OCI-LY1 (cell line): ENCODE measurements around the gene ARHGEF33.

Experiments
- H2AFZ ChIP-seq: fragments of 200-600 bp; sonication (generic), shearing (Covaris generic); 2 replicates; pipeline ENCODE4 v1.6.0; 2014; ENCODE audit warnings: antibody characterized with exemption, mild to moderate bottlenecking, low read length
- H3F3A ChIP-seq: fragments of 200-600 bp; sonication (generic), shearing (Covaris generic); 2 replicates; pipeline ENCODE4 v1.6.0; 2014; ENCODE audit warnings: mild to moderate bottlenecking, antibody characterized with exemption, low read length, moderate library complexity; ENCODE audit not compliant: insufficient read depth
- H3K27ac ChIP-seq: fragments of 200-600 bp; sonication (generic); 2 replicates; pipeline ENCODE4 v1.5.1; 2014; ENCODE audit warnings: low read length, mixed run types, mild to moderate bottlenecking, low read depth; ENCODE audit not compliant: poor library complexity, severe bottlenecking
- H3K27me3 ChIP-seq: fragments of 200-600 bp; sonication (generic); 2 replicates; pipeline ENCODE4 v1.6.0; 2014; ENCODE audit warnings: antibody characterized with exemption, mild to moderate bottlenecking, low read length, moderate library complexity; ENCODE audit not compliant: insufficient read depth
- H3K36me3 ChIP-seq: fragments of 200-600 bp; sonication (generic); 2 replicates; pipeline ENCODE4 v1.6.1; 2014; ENCODE audit warnings: mild to moderate bottlenecking, antibody characterized with exemption, low read length, moderate library complexity, mixed read lengths; ENCODE audit not compliant: insufficient read depth
- H3K4me1 ChIP-seq: fragments of 200-600 bp; sonication (generic); 2 replicates; pipeline ENCODE4 v1.5.1; 2014; ENCODE audit warnings: mild to moderate bottlenecking, low read length, moderate library complexity; ENCODE audit not compliant: insufficient read depth, severe bottlenecking
- H3K4me2 ChIP-seq: fragments of 200-600 bp; sonication (generic), shearing (Covaris generic); 2 replicates; pipeline ENCODE4 v1.6.1; 2014; ENCODE audit warnings: low read length
- H3K4me3 ChIP-seq: fragments of 200-600 bp; sonication (generic); 2 replicates; pipeline ENCODE4 v1.5.1; 2014; ENCODE audit warnings: low read length, low read depth, mild to moderate bottlenecking, mixed read lengths; ENCODE audit not compliant: poor library complexity, severe bottlenecking
- H3K79me2 ChIP-seq: fragments of 200-600 bp; shearing (Covaris generic); 2 replicates; pipeline ENCODE4 v1.6.1; 2016; ENCODE audit warnings: mixed run types, low read length, mixed read lengths; ENCODE audit not compliant: insufficient read depth
- H3K9ac ChIP-seq: fragments of 200-600 bp; sonication (generic), shearing (Covaris generic); 2 replicates; pipeline ENCODE4 v1.6.1; 2014; ENCODE audit warnings: mild to moderate bottlenecking, low read length, mixed read lengths
- H3K9me2 ChIP-seq: fragments of 200-600 bp; sonication (generic), shearing (Covaris generic); 2 replicates; pipeline ENCODE4 v1.6.1; 2014; ENCODE audit warnings: low read depth, mild to moderate bottlenecking, low read length, mixed read lengths
- H3K9me3 ChIP-seq: fragments of 200-600 bp; shearing (Covaris generic); 2 replicates; pipeline ENCODE4 v1.6.1; 2014; ENCODE audit warnings: low read length, mixed read lengths
- H4K20me1 ChIP-seq: fragments of 200-600 bp; sonication (generic), shearing (Covaris generic); 2 replicates; pipeline ENCODE4 v1.6.0; 2016; ENCODE audit warnings: mild to moderate bottlenecking, low read length; ENCODE audit not compliant: insufficient read depth
- EZH2 ChIP-seq: fragments of 200-600 bp; sonication (generic), shearing (Covaris generic); IDR thresholded peaks from 2 replicates; pipeline ENCODE4 v1.8.0; 2017; ENCODE audit warnings: borderline replicate concordance, mixed run types, mild to moderate bottlenecking, antibody characterized with exemption, low read length, moderate library complexity, mixed read lengths
- TF ChIP-seq, protein P1 (sequence below): fragments of 200-600 bp; sonication (generic), shearing (Covaris generic); IDR thresholded peaks from 2 replicates; pipeline ENCODE4 v1.5.1; 2017; ENCODE audit warnings: mild to moderate bottlenecking, antibody characterized with exemption, low read length, moderate library complexity, mixed read lengths

ARHGEF33 gene

DNA sequence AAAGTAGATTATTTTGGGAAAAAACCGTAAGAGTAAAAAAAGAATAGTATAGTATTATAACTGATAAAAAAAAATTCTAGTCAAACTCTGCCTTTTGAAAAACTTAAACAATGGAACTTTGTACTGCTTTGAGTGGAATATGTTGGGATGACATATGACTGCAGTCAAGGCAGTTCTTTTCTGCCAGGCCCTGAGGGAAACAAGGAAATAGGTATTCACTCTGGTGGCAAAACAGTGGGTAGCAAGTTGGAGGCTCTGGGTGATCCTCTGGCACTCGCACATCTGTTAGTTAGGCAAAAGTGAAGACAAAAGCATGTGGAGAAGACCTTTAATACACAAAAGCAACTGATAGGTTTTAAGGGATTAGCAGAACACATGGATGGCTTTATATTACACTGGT is 102.2 kb downstream of the ARHGEF33 start:
- Histone ChIP-seq H3K4me3 (no peak overlapping the region), H3K9ac (no peak overlapping the region), H2AFZ (no peak overlapping the region), H3K9me2 (no peaks in the 10 kb centered on the region), H3K4me1 (peaks cover 5% of the 10 kb centered on the region), H3K9me3 (no peaks in the 10 kb centered on the region), H3K79me2 (no peaks in the 10 kb centered on the region), H4K20me1 (no peaks in the 10 kb centered on the region), H3K27ac (no peak overlapping the region), H3K36me3 (peaks cover 55% of the 10 kb centered on the region), H3K27me3 (no peaks in the 10 kb centered on the region), H3K4me2 (no peak overlapping the region), H3F3A (no peaks in the 10 kb centered on the region)
- TF ChIP-seq EZH2: no peak
- TF ChIP-seq, protein P1, sequence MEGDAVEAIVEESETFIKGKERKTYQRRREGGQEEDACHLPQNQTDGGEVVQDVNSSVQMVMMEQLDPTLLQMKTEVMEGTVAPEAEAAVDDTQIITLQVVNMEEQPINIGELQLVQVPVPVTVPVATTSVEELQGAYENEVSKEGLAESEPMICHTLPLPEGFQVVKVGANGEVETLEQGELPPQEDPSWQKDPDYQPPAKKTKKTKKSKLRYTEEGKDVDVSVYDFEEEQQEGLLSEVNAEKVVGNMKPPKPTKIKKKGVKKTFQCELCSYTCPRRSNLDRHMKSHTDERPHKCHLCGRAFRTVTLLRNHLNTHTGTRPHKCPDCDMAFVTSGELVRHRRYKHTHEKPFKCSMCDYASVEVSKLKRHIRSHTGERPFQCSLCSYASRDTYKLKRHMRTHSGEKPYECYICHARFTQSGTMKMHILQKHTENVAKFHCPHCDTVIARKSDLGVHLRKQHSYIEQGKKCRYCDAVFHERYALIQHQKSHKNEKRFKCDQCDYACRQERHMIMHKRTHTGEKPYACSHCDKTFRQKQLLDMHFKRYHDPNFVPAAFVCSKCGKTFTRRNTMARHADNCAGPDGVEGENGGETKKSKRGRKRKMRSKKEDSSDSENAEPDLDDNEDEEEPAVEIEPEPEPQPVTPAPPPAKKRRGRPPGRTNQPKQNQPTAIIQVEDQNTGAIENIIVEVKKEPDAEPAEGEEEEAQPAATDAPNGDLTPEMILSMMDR: no peak

DNA sequence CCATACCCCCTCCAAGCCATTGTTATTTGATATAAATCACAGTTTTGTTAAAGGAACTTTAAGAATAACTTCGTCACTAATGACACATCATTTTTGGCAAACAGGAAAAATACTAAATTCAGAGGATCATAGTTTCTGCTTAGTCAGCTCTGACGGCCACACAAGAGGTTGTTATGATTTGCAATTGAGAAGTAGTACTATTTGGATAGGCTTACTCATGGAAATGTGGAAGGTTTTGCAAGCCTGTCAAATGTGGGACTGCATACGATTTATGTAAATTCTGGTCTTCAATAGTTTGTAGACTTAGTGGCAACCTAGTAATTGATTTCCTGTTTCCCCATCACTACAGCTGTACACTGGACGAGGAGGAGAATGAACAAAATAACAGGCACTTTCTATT is 108.1 kb downstream of the ARHGEF33 start:
- Histone ChIP-seq H3K9ac (no peak overlapping the region), H3K9me3 (no peaks in the 10 kb centered on the region), H3K27me3 (no peaks in the 10 kb centered on the region), H3K9me2 (no peaks in the 10 kb centered on the region), H3K4me3 (no peak overlapping the region), H4K20me1 (no peaks in the 10 kb centered on the region), H3F3A (no peaks in the 10 kb centered on the region), H3K36me3 (peaks cover 75% of the 10 kb centered on the region), H3K79me2 (no peaks in the 10 kb centered on the region), H3K4me2 (no peak overlapping the region), H3K4me1 (no peaks in the 10 kb centered on the region), H2AFZ (no peak overlapping the region), H3K27ac (no peak overlapping the region)
- TF ChIP-seq, protein P1: no peak
- TF ChIP-seq EZH2: no peak

DNA sequence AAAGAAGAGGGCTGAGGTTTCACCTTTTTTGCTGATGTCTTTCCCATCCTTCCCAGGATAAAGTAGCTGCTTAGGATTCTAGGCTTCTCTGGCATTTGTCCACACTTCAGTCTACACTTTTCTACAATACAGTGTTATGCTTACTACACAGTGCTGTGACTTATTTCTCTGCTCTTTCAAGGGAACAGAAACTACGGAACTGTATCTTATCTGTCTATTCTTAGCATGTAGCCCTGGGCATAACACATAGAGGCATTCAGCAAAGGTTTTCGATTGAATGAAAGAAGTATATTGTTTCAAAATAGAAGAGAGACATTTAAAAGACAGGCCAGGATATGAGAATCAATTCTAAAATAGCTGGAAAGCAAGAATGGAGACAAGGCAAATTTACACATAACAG is 110.9 kb downstream of the ARHGEF33 start:
- Histone ChIP-seq H3K4me3 (no peak overlapping the region), H2AFZ (no peak overlapping the region), H3K27me3 (no peaks in the 10 kb centered on the region), H3K36me3 (peaks cover 80% of the 10 kb centered on the region), H3K9me2 (no peaks in the 10 kb centered on the region), H3K27ac (no peak overlapping the region), H3F3A (no peaks in the 10 kb centered on the region), H3K9ac (no peak overlapping the region), H3K9me3 (no peaks in the 10 kb centered on the region), H3K79me2 (no peaks in the 10 kb centered on the region), H3K4me1 (no peaks in the 10 kb centered on the region), H4K20me1 (no peaks in the 10 kb centered on the region), H3K4me2 (no peak overlapping the region)
- TF ChIP-seq, protein P1: no peak
- TF ChIP-seq EZH2: no peak
